ENCODE results near the gene KRT83.

DNA sequence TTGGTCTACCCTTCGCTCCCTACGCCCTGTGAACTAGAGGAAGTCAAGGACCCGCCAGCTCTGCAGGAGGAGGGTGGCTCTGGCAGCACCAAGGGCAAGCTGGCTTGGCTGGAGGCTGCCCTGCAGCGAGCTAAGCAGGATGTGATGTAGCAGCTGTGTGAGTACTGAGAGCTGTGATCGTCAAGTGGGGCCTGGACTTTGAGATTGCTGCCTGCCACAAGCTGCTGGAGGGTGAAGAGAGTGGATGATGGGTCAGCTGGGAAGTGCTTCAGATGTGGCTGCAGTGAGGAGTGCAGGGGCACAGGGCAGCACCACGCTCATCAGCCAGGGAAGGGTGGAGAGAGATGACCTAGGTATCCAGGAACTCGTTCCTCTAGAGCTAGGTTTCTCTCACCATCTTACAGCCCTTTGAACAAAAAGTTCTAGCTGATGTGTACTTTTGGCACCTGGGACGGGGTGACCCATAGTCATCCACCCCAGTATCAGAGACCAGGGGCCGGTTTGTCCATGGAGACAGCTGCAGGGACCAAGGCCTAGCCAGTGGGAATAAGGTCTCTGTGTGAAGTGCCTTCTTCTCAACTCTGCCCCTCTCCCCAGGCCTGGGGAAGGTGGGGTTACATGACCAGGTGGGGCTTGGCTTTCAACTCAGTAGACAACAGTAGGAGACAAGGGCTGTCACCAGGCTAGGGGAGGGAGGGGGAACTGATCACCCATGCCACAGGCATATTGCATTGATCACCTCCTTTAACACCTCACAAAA lies 43.5 kb downstream of the KRT83 start:
- TF ChIP-seq, protein P1, sequence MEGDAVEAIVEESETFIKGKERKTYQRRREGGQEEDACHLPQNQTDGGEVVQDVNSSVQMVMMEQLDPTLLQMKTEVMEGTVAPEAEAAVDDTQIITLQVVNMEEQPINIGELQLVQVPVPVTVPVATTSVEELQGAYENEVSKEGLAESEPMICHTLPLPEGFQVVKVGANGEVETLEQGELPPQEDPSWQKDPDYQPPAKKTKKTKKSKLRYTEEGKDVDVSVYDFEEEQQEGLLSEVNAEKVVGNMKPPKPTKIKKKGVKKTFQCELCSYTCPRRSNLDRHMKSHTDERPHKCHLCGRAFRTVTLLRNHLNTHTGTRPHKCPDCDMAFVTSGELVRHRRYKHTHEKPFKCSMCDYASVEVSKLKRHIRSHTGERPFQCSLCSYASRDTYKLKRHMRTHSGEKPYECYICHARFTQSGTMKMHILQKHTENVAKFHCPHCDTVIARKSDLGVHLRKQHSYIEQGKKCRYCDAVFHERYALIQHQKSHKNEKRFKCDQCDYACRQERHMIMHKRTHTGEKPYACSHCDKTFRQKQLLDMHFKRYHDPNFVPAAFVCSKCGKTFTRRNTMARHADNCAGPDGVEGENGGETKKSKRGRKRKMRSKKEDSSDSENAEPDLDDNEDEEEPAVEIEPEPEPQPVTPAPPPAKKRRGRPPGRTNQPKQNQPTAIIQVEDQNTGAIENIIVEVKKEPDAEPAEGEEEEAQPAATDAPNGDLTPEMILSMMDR (IDR thresholded peaks at IDR 0.05; ENCODE audit: low read length) = no peak
- no peak for TF ChIP-seq EZH2 (IDR thresholded peaks at IDR 0.05; ENCODE audit: borderline replicate concordance, low read length)
